GM21367 (cell line): ENCODE measurements around the gene NR2C2.
A peak's percentile ranks its signal among the peaks of the same experiment; 100 is the strongest.

Experiments
- ATAC-seq: cut with Tn5 transposase; IDR thresholded peaks from one replicate; pipeline ENCODE4 v1.9.1; 2021; ENCODE audit not compliant: unreplicated experiment

NR2C2 gene

DNA sequence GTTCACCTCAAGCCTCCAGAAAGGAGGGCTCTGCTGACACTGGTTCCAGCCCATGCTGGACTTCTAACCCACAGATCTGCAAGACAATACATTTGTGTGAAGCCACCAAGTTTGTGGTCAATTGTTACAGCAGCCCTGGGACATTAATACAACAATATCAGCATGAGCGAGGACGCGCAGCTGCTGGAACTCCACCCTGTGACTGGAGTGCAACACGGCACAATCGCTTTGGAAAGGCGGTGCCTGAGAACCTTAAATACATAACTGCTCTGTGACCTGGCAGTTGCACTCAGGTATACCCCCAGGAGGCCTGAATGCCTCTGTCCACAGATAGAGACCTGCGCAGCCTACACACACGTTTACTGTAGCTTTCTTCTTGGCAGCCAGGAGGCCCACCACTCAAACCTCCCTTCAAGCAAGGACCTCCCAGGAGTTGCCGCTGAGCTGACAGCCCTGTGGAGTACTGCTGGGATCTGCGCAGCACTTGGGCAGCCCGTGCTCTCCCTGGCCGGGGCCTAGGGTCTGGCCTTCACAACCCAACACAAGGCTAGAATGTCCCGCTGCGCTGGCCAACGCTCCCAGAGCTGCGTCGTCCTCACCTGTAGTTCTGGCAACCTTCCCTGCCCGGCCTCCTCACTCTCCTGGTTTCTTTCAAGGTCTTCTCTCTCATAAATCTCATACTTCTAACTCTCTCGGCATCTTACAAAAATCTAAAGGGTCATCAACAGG, 109.5 kb downstream of the NR2C2 start:
- ATAC-seq, result no peak

DNA sequence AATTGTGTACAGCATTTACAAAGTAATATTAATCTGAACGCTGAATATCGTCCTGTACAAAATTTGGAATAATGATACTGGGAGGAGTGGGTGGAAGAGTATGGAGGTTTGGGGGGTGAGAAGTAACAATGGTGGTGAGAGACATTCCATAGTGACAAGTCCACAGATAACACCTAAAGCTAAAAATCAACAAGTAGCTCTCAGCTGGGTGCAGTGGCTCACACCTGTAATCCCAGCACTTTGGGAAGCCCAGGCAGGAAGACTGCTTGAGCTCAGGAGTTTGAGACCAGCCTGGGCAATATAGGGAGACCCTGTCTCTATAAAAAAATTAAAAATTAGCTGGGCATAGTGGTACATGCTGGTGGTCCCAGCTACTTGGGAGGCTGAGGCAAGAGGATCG, 112.6 kb downstream of the NR2C2 start:
- no peak for ATAC-seq

- ATAC-seq, result no peak
Observed at GRCh38 chr3:15063238-15063637, 115.9 kb downstream of the NR2C2 start.

GRCh38 chr3:15063656-15064286, 116.4 kb downstream of the NR2C2 start:
- no peak for ATAC-seq

DNA sequence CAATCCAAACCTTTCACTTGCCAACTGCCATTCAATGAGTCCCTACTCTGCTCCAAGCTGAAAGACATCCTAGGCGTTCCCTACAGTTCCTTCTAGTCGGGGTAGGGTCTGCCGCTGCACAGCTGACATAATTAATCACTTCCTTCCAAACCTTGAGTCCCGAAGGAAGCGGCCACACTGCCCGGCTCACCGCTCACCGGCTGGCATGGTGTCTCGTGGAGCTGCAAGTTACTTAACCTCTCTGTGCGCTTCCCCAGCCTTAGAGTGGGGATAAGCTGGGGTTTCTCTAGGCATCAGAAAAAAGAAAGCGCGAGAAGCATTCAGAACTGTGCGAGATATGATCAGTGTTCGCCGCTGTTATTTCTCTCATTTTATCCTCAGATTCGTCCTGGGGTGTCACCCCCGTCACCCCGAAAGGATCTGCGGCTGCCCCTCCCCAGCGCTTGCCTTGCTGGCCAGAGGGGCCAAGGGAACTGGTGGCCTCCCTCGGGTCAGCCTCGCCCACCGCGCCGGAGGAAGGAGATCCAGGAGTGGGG, 117.0 kb downstream of the NR2C2 start:
- ATAC-seq, result peak; percentile 17

DNA sequence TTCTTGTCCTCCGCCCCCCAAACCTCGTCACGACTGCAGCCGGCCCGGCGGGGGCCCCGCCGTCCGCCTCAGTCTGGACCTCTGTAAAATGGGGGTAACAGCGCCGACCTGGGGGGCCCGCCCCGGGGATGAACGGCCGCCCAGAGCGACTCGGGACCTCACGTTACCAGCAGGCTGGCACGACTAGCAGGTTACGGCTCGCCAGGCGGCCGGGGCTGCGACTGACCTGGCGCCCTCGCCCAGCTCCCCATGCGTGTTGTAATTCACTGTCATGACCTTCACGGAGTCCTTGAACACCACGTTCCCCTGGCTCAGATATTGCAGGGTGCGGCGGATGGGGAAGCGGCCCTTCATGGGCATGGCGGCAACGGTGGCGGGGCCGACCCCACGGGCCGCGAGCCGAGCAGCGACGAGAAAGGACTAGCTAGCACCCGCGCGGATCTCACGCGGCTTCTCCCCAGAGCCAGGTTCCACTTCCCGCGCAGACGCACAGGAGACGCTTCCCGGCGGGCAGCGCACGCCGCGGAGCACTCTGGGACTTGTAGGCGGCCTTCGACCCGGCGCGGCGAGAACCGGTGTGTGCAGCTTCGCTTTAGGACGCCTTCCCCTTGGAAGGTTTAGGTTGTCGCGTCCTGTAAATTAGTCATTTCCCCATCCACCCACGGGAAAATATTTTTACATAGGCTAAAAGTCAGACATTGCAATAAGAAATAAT, 117.6 kb downstream of the NR2C2 start, which contains the start of gene MRPS25:
TSS of gene MRPS25 (minus strand) at position 481 of the 715 bp plus-strand sequence. CDS start at position 360, 121 bp downstream.
- peak; percentile 93 for ATAC-seq

- ATAC-seq, result no peak
Observed at GRCh38 chr3:15065550-15066007, 118.2 kb downstream of the NR2C2 start.

GRCh38 chr3:15066467-15066866, 119.1 kb downstream of the NR2C2 start:
- ATAC-seq, result no peak

GRCh38 chr3:15069441-15069840, 122.1 kb downstream of the NR2C2 start:
- no peak for ATAC-seq

GRCh38 chr3:15071699-15072098, 124.3 kb downstream of the NR2C2 start:
- no peak for ATAC-seq

DNA sequence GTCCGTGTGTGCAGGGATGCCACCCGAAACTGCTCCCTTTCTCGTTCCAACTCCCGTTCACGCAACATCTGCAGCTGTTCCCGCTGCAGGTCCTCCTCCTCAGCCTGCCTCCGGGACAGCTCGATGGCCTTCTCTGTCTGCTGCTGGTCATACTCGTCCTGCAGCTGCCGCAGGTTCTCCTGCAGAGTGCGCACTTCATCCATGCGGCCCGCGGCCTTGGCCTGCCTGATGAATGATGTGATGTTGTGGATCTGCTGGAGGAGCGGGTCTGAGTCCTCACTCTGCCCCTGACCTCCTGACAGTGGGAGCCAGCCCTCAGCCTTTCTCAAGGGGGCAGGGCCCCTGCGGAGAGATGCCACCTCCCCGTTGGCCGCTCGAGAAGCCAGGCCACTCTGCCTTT, 127.1 kb downstream of the NR2C2 start:
- no peak for ATAC-seq

DNA sequence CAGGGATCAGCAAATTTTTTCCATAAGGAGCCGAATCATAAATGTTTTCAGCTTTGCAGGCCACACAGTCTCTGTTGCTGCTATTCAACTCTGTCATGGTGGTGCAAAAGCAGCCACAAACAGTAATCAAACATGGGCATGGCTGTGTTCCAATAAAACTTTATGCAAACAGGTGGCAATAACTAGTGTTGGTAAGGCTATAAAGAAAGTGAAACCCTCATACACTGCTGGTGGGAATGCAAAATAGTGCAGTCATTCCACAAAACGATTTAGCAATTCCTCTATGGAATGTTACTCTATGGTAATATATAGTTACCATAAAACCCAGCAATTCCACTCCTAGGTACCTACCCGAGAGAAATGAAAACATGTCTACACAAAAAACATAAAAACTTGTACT, 131.7 kb downstream of the NR2C2 start:
- ATAC-seq, result no peak

- no peak for ATAC-seq
Observed at GRCh38 chr3:15081960-15082664, 134.7 kb downstream of the NR2C2 start.

DNA sequence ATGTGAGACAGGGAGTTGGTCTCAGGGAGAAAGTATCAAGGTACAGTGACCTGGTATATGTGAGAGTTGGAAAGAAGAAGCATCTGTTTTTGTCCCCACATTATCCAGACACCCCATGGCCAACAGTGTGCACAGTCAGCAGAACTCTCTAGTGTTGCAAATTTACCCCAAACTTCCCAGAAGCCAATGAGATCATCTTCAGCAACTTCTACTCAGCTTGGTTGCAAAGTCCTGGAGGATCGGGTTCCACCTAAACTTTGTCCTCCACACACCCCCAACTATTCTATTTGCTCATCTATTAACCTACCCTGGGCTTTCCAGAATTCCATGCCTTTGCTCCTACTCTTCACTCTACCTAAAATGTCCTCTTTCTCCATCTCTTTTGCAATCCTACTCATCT, 135.9 kb downstream of the NR2C2 start:
- no peak for ATAC-seq

DNA sequence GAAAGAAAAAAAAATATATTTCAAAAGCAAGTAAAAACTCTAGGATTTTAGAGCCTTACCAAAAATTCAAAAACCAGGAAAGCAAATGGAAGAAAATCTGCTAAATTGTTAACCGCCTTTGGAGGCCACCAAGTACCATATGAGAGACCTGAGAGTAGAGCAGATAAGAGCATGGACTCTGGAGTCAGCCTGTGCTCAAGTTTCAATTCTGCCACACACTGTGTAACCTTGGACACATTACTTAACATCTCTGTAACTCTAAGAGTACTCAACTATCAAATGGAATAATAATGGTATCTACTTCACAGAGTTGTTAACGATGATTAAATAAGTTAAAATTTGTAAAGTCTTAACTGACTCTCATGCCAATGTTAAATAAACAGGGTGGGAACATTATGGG, 138.9 kb downstream of the NR2C2 start:
- ATAC-seq, result no peak

- no peak for ATAC-seq
Observed at GRCh38 chr3:15086699-15087098, 139.3 kb downstream of the NR2C2 start.

DNA sequence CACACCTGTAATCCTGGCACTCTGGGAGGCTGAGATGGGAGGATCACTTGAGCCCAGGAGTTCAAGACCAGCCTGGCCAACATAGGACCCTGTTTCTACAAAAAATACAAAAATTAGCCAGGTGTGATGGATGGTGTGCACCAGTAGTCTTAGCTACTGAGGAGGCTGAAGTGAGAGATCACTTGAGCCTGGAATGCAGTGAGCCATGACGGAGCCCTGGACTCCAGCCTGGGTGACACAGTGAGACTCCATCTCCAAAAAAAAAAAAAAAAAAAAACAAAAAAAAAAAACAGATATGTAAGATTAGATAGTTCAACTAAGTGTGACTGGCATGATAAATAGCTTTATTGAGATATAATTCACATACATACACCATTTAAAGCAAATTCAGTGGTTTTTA, 141.8 kb downstream of the NR2C2 start:
- ATAC-seq, result no peak

DNA sequence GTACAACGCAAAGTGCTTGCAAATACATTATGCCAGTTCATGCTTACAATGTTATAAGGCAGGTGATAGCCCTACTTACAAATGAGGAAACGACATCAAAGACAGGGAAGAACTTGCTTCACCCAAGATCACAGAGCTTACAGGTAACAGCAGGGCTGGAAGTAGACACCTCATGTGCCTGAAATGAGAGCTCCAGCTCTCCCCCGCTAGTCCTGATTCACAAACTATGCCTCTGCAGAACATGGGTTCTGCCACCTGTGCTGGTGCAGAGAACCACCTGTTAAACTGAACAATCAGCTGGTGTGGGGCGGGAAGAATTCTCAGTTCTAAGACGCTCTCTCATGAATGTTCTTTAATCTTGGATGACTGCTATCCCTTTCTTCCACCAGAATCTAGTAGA, 144.2 kb downstream of the NR2C2 start:
- ATAC-seq, result no peak

DNA sequence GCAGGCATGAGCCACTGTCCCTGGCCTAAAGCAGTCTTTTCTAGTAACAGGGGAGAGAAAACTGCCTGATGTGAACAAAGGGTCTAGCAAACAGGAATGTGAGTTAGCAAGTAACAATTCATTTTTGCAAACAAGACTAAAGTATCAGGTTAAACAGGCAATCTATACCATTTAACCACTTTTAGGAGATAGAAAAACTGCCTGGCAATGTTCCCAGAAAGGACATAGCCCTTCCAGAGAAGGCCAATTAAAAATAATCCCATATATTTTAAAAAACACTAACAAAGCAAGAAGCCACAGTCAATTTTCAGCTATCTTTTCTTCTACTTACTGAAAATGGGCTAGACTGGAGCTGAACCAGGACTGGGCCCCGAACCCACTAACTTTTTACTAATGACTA, 145.3 kb downstream of the NR2C2 start:
- no peak for ATAC-seq

GRCh38 chr3:15094187-15094875, 146.9 kb downstream of the NR2C2 start:
- ATAC-seq, result no peak
